Naive thymus-derived CD4-positive, alpha-beta T cell (primary cell): Measurements from ENCODE around the gene DLG2. TPM values are rescaled to one million over a fixed set of nuclear protein-coding genes. Genes with fewer than 3 reads are reported as not detected.

Experiments used
- ATAC-seq: fragments of 150-1000 bp; cut with Tn5 transposase; 2 replicates; pipeline ENCODE4 v1.10.0; 2021; ENCODE audit warnings: mild to moderate bottlenecking, moderate library complexity
- CTCF ChIA-PET: fragments of 350-600 bp; sonication (Branson Sonifier 250); formaldehyde crosslinking; loops from one replicate; lab custom pipeline; 2021; ENCODE audit warnings: antibody characterized with exemption; lab: Charles Lee
- POLR2A ChIA-PET: fragments of 350-600 bp; sonication (Branson Sonifier 250); formaldehyde crosslinking; loops from one replicate; lab custom pipeline; 2021; ENCODE audit warnings: antibody characterized with exemption, inconsistent platforms; lab: Charles Lee
- DNase-seq, 9 donors: peaks; one replicate each; pipeline versions ENCODE4 v3.0.0 to v3.0.0-alpha.2; 2020 to 2022; ENCODE audit warnings: mixed read lengths in 1 of 9
- H3K27ac ChIP-seq: one replicate; pipeline ENCODE4 v1.7.0; 2013; ENCODE audit warnings: mild to moderate bottlenecking, low read depth, low read length, moderate library complexity
- H3K27me3 ChIP-seq, 2 donors: one replicate each; pipeline ENCODE4 v1.7.0; 2013; ENCODE audit warnings: low read length in 2 of 2, mild to moderate bottlenecking in 2 of 2, moderate library complexity in 2 of 2; ENCODE audit not compliant: control insufficient read depth in 2 of 2, insufficient read depth in 2 of 2
- H3K36me3 ChIP-seq, 3 experiments: 1 replicate in 2 of 3; 2 replicates in 1 of 3; pipeline ENCODE4 v1.7.0; 2013; ENCODE audit warnings: low read length in 3 of 3, mild to moderate bottlenecking in 3 of 3, moderate library complexity in 1 of 3; ENCODE audit not compliant: insufficient read depth in 3 of 3, control insufficient read depth in 2 of 3
- H3K4me1 ChIP-seq, 2 donors: one replicate each; pipeline ENCODE4 v1.7.0; 2013; ENCODE audit warnings: low read length in 2 of 2, mild to moderate bottlenecking in 2 of 2, moderate library complexity in 1 of 2; ENCODE audit not compliant: control insufficient read depth in 2 of 2, insufficient read depth in 2 of 2
- H3K4me3 ChIP-seq: 2 replicates; pipeline ENCODE4 v1.7.0; 2013; ENCODE audit warnings: mild to moderate bottlenecking, low read length
- H3K9me3 ChIP-seq, 3 experiments: 1 replicate in 2 of 3; 2 replicates in 1 of 3; pipeline ENCODE4 v1.7.0; 2013; ENCODE audit warnings: low read length in 3 of 3; ENCODE audit not compliant: control insufficient read depth in 2 of 3
- H3K27ac Mint-ChIP-seq, 9 donors: one replicate each; pipeline ENCODE4 v1.8.0; 2020 to 2022; ENCODE audit warnings: mixed read lengths in 9 of 9, mild to moderate bottlenecking in 8 of 9, moderate library complexity in 5 of 9, inconsistent platforms in 2 of 9
- H3K27me3 Mint-ChIP-seq, 5 donors: one replicate each; pipeline ENCODE4 v1.8.0; 2021 to 2022; ENCODE audit warnings: mixed read lengths in 5 of 5, mild to moderate bottlenecking in 1 of 5
- H3K36me3 Mint-ChIP-seq, 5 donors: one replicate each; pipeline ENCODE4 v1.8.0; 2020 to 2022; ENCODE audit warnings: mixed read lengths in 5 of 5, mild to moderate bottlenecking in 3 of 5, inconsistent platforms in 1 of 5
- H3K4me1 Mint-ChIP-seq, 7 donors: one replicate each; pipeline ENCODE4 v1.8.0; 2020 to 2022; ENCODE audit warnings: mixed read lengths in 7 of 7, mild to moderate bottlenecking in 3 of 7, inconsistent platforms in 1 of 7
- H3K4me3 Mint-ChIP-seq, 10 donors: one replicate each; pipeline ENCODE4 v1.8.0; 2020 to 2022; ENCODE audit warnings: mild to moderate bottlenecking in 10 of 10, mixed read lengths in 10 of 10, moderate library complexity in 6 of 10, inconsistent platforms in 2 of 10
- H3K9me3 Mint-ChIP-seq, 11 donors: one replicate each; pipeline ENCODE4 v1.8.0; 2020 to 2022; ENCODE audit warnings: mixed read lengths in 11 of 11, mild to moderate bottlenecking in 4 of 11, inconsistent platforms in 1 of 11, moderate library complexity in 1 of 11
- intact Hi-C, 2 donors: fragments of 100-400 bp; cut with micrococcal nuclease; formaldehyde crosslinking; loops; one replicate each; pipeline ENCODE4 v1.15.1; 2023
- polyA plus RNA-seq, 2 donors: library from polyadenylated mRNA; unstranded; fragments of 300-500 nt; fragmentation: Illumina TruSeq; gene quantifications; one replicate each; pipeline ENCODE4 v1.2.3, GENCODE V29; 2021
- total RNA-seq, 6 experiments: library from RNA in 5 of 6; stranded (reverse) in 5 of 6; gene quantifications; 1 replicate in 5 of 6; 2 replicates in 1 of 6; pipeline ENCODE4 v1.2.3 and lab custom pipeline; 2021 to 2026

DLG2 gene
- total and polyA plus RNA-seq, 7 experiments from 2014 or later, result 0.64 to 6.1 (median 3.7) TPM

- Histone ChIP-seq H3K27me3 (no peaks in the 10 kb centered on the region), H3K4me1 (no peaks in the 10 kb centered on the region), H3K4me3 (no peak overlapping the region), H3K9me3 (peaks cover 0 to 4% (median 0%) of the 10 kb centered on the region in 3 experiments), H3K27ac (no peak overlapping the region), H3K36me3 (no peaks in the 10 kb centered on the region)
- no peaks in the 10 kb centered on the region for H3K27me3 Mint-ChIP-seq
- no peak for DNase-seq
- peaks cover 0 to 11% (median 3%) of the 10 kb centered on the region in 11 donors for H3K9me3 Mint-ChIP-seq
- no peak for ATAC-seq
- ChIA-PET CTCF (no interaction called here), POLR2A (no interaction called here)
- H3K27ac Mint-ChIP-seq, result no peak overlapping the region
- H3K4me1 Mint-ChIP-seq, result no peaks in the 10 kb centered on the region
- H3K4me3 Mint-ChIP-seq, result no peak overlapping the region
- intact Hi-C loops, result no loop called here
- H3K36me3 Mint-ChIP-seq, result no peaks in the 10 kb centered on the region
Measured at GRCh38 chr11:83927422-83927821, 1699.7 kb downstream of the DLG2 start.

GRCh38 chr11:83924795-83925542, 1702.2 kb downstream of the DLG2 start:
- no peak overlapping the region for H3K27ac Mint-ChIP-seq
- CTCF ChIA-PET, result no interaction called here
- H3K27ac ChIP-seq, result no peak overlapping the region
- DNase-seq, result no peak
- intact Hi-C loops, result no loop called here
- POLR2A ChIA-PET, result no interaction called here
- H3K27me3 Mint-ChIP-seq, result no peaks in the 10 kb centered on the region
- ATAC-seq, result no peak
- H3K4me1 ChIP-seq, result no peaks in the 10 kb centered on the region
- no peaks in the 10 kb centered on the region for H3K27me3 ChIP-seq
- H3K4me3 Mint-ChIP-seq, result no peak overlapping the region
- H3K36me3 Mint-ChIP-seq, result no peaks in the 10 kb centered on the region
- H3K9me3 Mint-ChIP-seq, result peaks cover 0 to 11% (median 3%) of the 10 kb centered on the region in 11 donors
- H3K9me3 ChIP-seq, result peaks cover 0 to 4% (median 0%) of the 10 kb centered on the region in 3 experiments
- H3K36me3 ChIP-seq, result no peaks in the 10 kb centered on the region
- no peaks in the 10 kb centered on the region for H3K4me1 Mint-ChIP-seq
- no peak overlapping the region for H3K4me3 ChIP-seq

GRCh38 chr11:83923961-83924360, 1703.2 kb downstream of the DLG2 start:
- H3K36me3 ChIP-seq, result no peaks in the 10 kb centered on the region

GRCh38 chr11:83922953-83923352, 1704.2 kb downstream of the DLG2 start:
- H3K9me3 Mint-ChIP-seq, result peaks cover 0 to 12% (median 3%) of the 10 kb centered on the region in 11 donors
- no peak for DNase-seq
- H3K27me3 Mint-ChIP-seq, result peaks cover 0 to 9% (median 0%) of the 10 kb centered on the region in 5 donors
- no peaks in the 10 kb centered on the region for H3K4me1 ChIP-seq
- peaks cover 0 to 4% (median 0%) of the 10 kb centered on the region in 3 experiments for H3K9me3 ChIP-seq
- no peak overlapping the region for H3K27ac ChIP-seq
- no peaks in the 10 kb centered on the region for H3K4me1 Mint-ChIP-seq
- no peaks in the 10 kb centered on the region for H3K36me3 ChIP-seq
- intact Hi-C loops, result no loop called here
- ChIA-PET CTCF (no interaction called here), POLR2A (no interaction called here)
- ATAC-seq, result no peak
- no peak overlapping the region for H3K4me3 ChIP-seq
- H3K27ac Mint-ChIP-seq, result no peak overlapping the region
- H3K4me3 Mint-ChIP-seq, result no peak overlapping the region
- H3K27me3 ChIP-seq, result no peaks in the 10 kb centered on the region
- H3K36me3 Mint-ChIP-seq, result no peaks in the 10 kb centered on the region

More at GRCh38 chr11:83923961-83924360, 1703.2 kb downstream of the DLG2 start:
- Mint-ChIP-seq H3K9me3 (peaks cover 0 to 11% (median 3%) of the 10 kb centered on the region in 11 donors), H3K36me3 (no peaks in the 10 kb centered on the region), H3K27ac (no peak overlapping the region), H3K4me3 (no peak overlapping the region), H3K4me1 (no peaks in the 10 kb centered on the region), H3K27me3 (no peaks in the 10 kb centered on the region)
- Histone ChIP-seq H3K27ac (no peak overlapping the region), H3K4me3 (no peak overlapping the region), H3K9me3 (peaks cover 0 to 4% (median 0%) of the 10 kb centered on the region in 3 experiments), H3K4me1 (no peaks in the 10 kb centered on the region), H3K27me3 (no peaks in the 10 kb centered on the region)
- intact Hi-C loops, result no loop called here
- ATAC-seq (no peak), DNase-seq (no peak)
- POLR2A ChIA-PET, result no interaction called here
- CTCF ChIA-PET, result no interaction called here

- Histone ChIP-seq H3K27ac (no peak overlapping the region), H3K4me1 (no peaks in the 10 kb centered on the region), H3K9me3 (peaks cover 0 to 4% (median 0%) of the 10 kb centered on the region in 3 experiments), H3K4me3 (no peak overlapping the region), H3K36me3 (no peaks in the 10 kb centered on the region), H3K27me3 (no peaks in the 10 kb centered on the region)
- DNase-seq (no peak), ATAC-seq (no peak)
- intact Hi-C loops, result no loop called here
- Mint-ChIP-seq H3K9me3 (peaks cover 0 to 9% (median under 1%) of the 10 kb centered on the region in 11 donors), H3K27ac (no peak overlapping the region), H3K4me1 (no peaks in the 10 kb centered on the region), H3K4me3 (no peak overlapping the region), H3K36me3 (no peaks in the 10 kb centered on the region), H3K27me3 (peaks cover 0 to 11% (median 0%) of the 10 kb centered on the region in 5 donors)
- ChIA-PET POLR2A (no interaction called here), CTCF (no interaction called here)
Measured at GRCh38 chr11:83922318-83922717, 1704.8 kb downstream of the DLG2 start.

GRCh38 chr11:83921447-83922192, 1705.5 kb downstream of the DLG2 start:
- DNase-seq, result no peak
- Mint-ChIP-seq H3K36me3 (no peaks in the 10 kb centered on the region), H3K27me3 (peaks cover 0 to 11% (median 0%) of the 10 kb centered on the region in 5 donors), H3K9me3 (peaks cover 0 to 8% (median 0%) of the 10 kb centered on the region in 11 donors), H3K27ac (no peak overlapping the region), H3K4me3 (no peak overlapping the region), H3K4me1 (no peaks in the 10 kb centered on the region)
- H3K27ac ChIP-seq, result no peak overlapping the region
- H3K4me3 ChIP-seq, result no peak overlapping the region
- ChIA-PET POLR2A (no interaction called here), CTCF (no interaction called here)
- H3K9me3 ChIP-seq, result peaks cover 0 to 4% (median 0%) of the 10 kb centered on the region in 3 experiments
- H3K4me1 ChIP-seq, result no peaks in the 10 kb centered on the region
- H3K27me3 ChIP-seq, result no peaks in the 10 kb centered on the region
- ATAC-seq, result no peak
- intact Hi-C loops, result no loop called here
- no peaks in the 10 kb centered on the region for H3K36me3 ChIP-seq
